ENCODE data around the gene PCNX1. TPM values are rescaled to one million over a fixed set of nuclear protein-coding genes. Genes with fewer than 3 reads are reported as not detected.
A peak's percentile ranks its signal among the peaks of the same experiment; 100 is the strongest.

The PCNX1 gene
- total RNA-seq, 1 experiment from 2014 or later: 48.0 TPM

DNA sequence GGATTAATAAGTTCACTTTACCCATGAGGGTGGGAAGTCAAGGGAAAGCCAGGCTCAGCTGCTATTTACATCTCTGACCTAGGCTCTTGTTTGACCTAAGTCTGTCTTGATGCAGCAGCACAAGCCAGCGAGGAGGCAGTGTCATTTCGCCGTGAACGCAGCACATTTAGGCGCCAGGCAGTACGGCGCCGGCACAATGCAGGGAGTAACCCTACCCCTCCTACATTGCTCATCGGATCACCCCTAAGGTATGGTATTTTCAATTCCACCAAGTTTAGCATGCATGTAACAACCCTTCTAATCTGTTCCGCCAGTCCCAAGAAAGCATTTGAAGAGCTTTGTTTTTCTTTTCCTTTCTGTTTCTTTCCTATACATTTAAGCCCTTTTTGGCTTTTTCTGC, 81.2 kb downstream of the PCNX1 start:
- H2BK12ac ChIP-seq (ENCODE audit: insufficient read length, low read depth, low read length): no peak overlapping the region
- Mint-ChIP-seq H3K4me1 (no peaks in the 10 kb centered on the region), H3K27me3 (ENCODE audit: low read depth) (no peaks in the 10 kb centered on the region), H3K27ac (peak overlapping the region in 1 of 3 experiments; percentile 45; a peak in 2 of 7 replicates), H3K4me3 (no peak overlapping the region), H3K36me3 (ENCODE audit: insufficient read depth in 1 of 3, low read depth in 3 of 3) (peaks cover 0 to 1% (median 0%) of the 10 kb centered on the region in 3 experiments; a peak in 1 of 7 replicates), H3K9me3 (no peaks in the 10 kb centered on the region)
- H3K9ac ChIP-seq (ENCODE audit: extremely low read depth, insufficient read length, low read length): no peak overlapping the region
- no peak overlapping the region for H3K18ac ChIP-seq (ENCODE audit: insufficient read length, low read depth, low read length)
- H3K79me2 ChIP-seq (ENCODE audit: insufficient read depth, low read length): no peaks in the 10 kb centered on the region
- no peaks in the 10 kb centered on the region for H3K79me1 ChIP-seq (ENCODE audit: insufficient read depth, low read depth, low read length, poor library complexity, severe bottlenecking)
- H3K9me3 ChIP-seq (ENCODE audit: control insufficient read depth, low read depth, low read length): no peaks in the 10 kb centered on the region
- no peaks in the 10 kb centered on the region for H3K27me3 ChIP-seq (ENCODE audit: insufficient read depth, low read length)
- no peak overlapping the region for H2BK20ac ChIP-seq (ENCODE audit: low read depth, low read length, poor library complexity, severe bottlenecking)
- H4K5ac ChIP-seq (ENCODE audit: insufficient read length, low read depth, low read length): no peak overlapping the region
- no peaks in the 10 kb centered on the region for H3K23me2 ChIP-seq (ENCODE audit: insufficient read length, low read depth, low read length, poor library complexity, severe bottlenecking)
- H3K23ac ChIP-seq (ENCODE audit: insufficient read length, low read depth, low read length): no peak overlapping the region
- H3K56ac ChIP-seq (ENCODE audit: insufficient read length, low read depth, low read length): no peak overlapping the region
- no peak overlapping the region for H2AFZ ChIP-seq (ENCODE audit: low read length)
- no peak overlapping the region for H3T11ph ChIP-seq (ENCODE audit: low read length)
- H4K8ac ChIP-seq (replicated peaks; ENCODE audit: insufficient read length, low read depth, low read length): no peak overlapping the region
- no peak overlapping the region for H2BK120ac ChIP-seq (ENCODE audit: low read depth, low read length, poor library complexity, severe bottlenecking)
- H3K14ac ChIP-seq (ENCODE audit: insufficient read depth, low read length): no peak overlapping the region
- H3K4me1 ChIP-seq (ENCODE audit: insufficient read depth, low read length): no peaks in the 10 kb centered on the region
- H4K91ac ChIP-seq (ENCODE audit: insufficient read length, low read depth, low read length): no peak overlapping the region
- no CpG with 5 or more reads among the region's 10 CpGs for WGBS (ENCODE audit: extremely low coverage, insufficient read length, low lambda C conversion rate)
- no peak overlapping the region for H2BK5ac ChIP-seq (ENCODE audit: insufficient read length, low read length)
- DNase-seq: no peak
- TF ChIP-seq, protein P1, sequence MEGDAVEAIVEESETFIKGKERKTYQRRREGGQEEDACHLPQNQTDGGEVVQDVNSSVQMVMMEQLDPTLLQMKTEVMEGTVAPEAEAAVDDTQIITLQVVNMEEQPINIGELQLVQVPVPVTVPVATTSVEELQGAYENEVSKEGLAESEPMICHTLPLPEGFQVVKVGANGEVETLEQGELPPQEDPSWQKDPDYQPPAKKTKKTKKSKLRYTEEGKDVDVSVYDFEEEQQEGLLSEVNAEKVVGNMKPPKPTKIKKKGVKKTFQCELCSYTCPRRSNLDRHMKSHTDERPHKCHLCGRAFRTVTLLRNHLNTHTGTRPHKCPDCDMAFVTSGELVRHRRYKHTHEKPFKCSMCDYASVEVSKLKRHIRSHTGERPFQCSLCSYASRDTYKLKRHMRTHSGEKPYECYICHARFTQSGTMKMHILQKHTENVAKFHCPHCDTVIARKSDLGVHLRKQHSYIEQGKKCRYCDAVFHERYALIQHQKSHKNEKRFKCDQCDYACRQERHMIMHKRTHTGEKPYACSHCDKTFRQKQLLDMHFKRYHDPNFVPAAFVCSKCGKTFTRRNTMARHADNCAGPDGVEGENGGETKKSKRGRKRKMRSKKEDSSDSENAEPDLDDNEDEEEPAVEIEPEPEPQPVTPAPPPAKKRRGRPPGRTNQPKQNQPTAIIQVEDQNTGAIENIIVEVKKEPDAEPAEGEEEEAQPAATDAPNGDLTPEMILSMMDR (conservative IDR thresholded peaks at IDR 0.05): no peak
- no peak overlapping the region for H2AK5ac ChIP-seq (ENCODE audit: insufficient read length, low read length)
- no peak overlapping the region for H3K4me2 ChIP-seq (ENCODE audit: insufficient read depth, insufficient read length, low read length)
- H2BK15ac ChIP-seq (ENCODE audit: low read depth, low read length): no peak overlapping the region
- H4K20me1 ChIP-seq (ENCODE audit: control insufficient read depth, insufficient read depth, insufficient read length): no peaks in the 10 kb centered on the region
- no peak overlapping the region for H3K4ac ChIP-seq (ENCODE audit: low read depth, low read length)
- no peak overlapping the region for H3K27ac ChIP-seq (ENCODE audit: insufficient read length, low read depth, low read length)

All from H9 (cell line).